ENCODE data around the gene LEMD2.

LEMD2 gene

DNA sequence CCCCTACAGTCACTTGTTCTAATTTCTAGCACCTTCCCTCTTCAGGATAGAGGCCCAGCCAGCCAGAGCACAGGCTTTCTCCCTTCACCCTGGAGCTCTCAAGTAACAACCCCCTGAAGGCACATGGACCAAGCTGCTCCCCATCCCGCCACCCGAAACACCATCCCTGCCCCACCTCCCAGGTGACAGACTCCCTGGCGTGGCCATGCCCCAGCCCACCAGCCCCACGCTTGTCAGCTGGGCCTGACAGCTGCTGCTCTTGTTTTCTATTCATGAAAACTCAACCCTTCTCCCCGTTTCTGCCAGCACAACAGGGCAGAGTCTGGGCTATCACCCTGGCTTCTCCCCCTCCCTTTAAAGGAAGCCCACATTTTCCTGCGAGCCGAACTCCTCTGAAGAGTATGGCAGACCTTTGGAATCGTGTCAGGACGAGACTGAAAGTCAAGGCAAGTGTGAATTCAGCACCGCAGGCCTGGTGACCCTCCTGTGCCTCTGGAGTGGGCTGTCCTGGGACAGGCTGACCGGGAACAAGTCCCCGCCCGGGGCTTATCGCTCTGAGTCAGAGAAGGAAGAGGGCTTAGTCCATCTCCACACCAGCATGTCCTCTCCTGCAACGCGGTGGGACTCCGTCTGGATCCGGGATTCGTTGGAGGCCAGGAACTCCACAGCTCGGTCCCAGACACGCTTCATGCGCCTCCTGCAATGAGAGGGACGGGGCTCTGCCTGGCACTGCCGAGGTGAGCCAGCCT lies 16.7 kb downstream of the LEMD2 start:
- Histone ChIP-seq H3K27ac (ENCODE audit: low read length) (peak overlapping the region; percentile 49), H3K9ac (ENCODE audit: low read length in 2 of 2) (peak overlapping the region; percentile 31 to 58), H3K27me3 (ENCODE audit: control insufficient read depth in 1 of 2, insufficient read depth in 2 of 2, low read length in 2 of 2) (no peaks in the 10 kb centered on the region), H3K4me1 (ENCODE audit: control insufficient read depth, insufficient read depth, low read length) (peaks cover 34% of the 10 kb centered on the region), H3K36me3 (ENCODE audit: control insufficient read depth in 2 of 2, insufficient read depth in 2 of 2, low read length in 2 of 2) (peaks cover 39 to 46% of the 10 kb centered on the region in 2 donors), H3K9me3 (ENCODE audit: control insufficient read depth in 2 of 2, low read length in 2 of 2) (no peaks in the 10 kb centered on the region), H3K4me3 (ENCODE audit: low read length in 2 of 2) (peak overlapping the region in 1 of 2 donors; percentile 3)

DNA sequence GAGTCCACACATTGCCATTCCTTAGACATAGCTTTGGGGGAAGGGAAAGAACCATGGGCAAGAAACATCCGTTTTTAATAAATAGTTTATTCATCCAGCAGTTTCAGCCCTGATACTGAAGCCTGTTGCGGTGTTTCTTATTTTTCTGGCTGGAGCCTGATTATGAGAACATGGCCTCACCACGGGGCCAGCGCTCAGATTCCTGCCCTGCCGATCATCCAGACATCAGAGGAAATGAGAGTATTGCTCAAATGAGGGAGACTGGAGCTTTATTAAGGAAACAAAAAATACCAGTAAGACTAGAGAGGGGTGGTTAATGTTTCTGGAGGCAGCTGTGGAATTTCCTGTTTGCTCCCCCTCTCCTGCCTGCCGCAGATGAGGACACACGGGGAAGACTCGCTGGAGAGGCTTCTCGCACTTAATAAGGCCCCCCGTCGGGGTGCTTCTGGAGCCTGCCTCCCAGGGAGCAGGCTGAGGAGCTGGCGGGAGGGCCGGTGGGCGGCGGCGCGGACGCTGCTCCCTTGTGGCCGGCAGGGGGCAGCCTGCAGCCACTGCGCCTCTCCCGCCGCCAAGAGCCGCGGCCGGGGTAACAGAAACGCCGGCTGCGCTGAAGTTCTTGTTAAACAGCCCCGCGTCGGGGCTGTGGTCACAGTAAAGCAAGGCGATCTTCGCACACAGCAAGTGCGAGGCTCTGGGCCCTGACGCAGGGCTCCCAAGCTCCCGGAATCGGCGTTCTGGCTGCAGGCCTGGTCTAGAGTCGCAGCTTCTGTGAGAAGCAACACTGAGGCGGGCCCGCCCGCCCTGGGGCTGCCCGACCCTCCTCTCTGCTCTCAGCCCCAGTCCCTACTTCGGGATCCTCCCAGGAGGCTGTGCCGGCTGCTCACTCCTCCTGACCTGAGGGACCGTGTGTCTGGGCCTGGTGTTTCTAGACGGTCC lies 17.5 kb downstream of the LEMD2 start:
- Histone ChIP-seq H3K9me3 (ENCODE audit: control insufficient read depth in 2 of 2, low read length in 2 of 2) (no peaks in the 10 kb centered on the region), H3K36me3 (ENCODE audit: control insufficient read depth in 2 of 2, insufficient read depth in 2 of 2, low read length in 2 of 2) (peaks cover 31 to 37% of the 10 kb centered on the region in 2 donors), H3K27me3 (ENCODE audit: control insufficient read depth in 1 of 2, insufficient read depth in 2 of 2, low read length in 2 of 2) (no peaks in the 10 kb centered on the region), H3K27ac (ENCODE audit: low read length) (peak overlapping the region; percentile 49), H3K4me3 (ENCODE audit: low read length in 2 of 2) (peak overlapping the region in 1 of 2 donors; percentile 22), H3K9ac (ENCODE audit: low read length in 2 of 2) (peak overlapping the region; percentile 31 to 58), H3K4me1 (ENCODE audit: control insufficient read depth, insufficient read depth, low read length) (peaks cover 34% of the 10 kb centered on the region)

DNA sequence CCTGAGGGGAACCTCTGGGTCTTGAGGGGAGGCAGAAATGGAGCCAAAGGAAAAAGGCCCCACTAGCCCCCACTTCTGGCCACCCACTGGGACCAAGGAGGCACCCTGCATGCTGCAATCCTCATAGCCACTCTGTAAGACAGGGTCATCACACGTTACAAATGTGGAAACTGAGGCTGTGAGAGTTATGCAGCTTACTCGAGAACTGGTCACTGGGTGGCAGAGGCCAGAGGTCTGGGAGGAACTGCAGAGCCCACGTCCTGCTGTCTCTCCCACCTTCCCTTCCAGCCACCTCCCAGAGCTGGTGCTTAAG lies 18.1 kb downstream of the LEMD2 start:
- Histone ChIP-seq H3K27me3 (ENCODE audit: control insufficient read depth in 1 of 2, insufficient read depth in 2 of 2, low read length in 2 of 2) (no peaks in the 10 kb centered on the region), H3K27ac (ENCODE audit: low read length) (peak overlapping the region; percentile 49), H3K4me3 (ENCODE audit: low read length in 2 of 2) (peak overlapping the region in 1 of 2 donors; percentile 22), H3K4me1 (ENCODE audit: control insufficient read depth, insufficient read depth, low read length) (peaks cover 34% of the 10 kb centered on the region), H3K36me3 (ENCODE audit: control insufficient read depth in 2 of 2, insufficient read depth in 2 of 2, low read length in 2 of 2) (peaks cover 24 to 31% of the 10 kb centered on the region in 2 donors), H3K9me3 (ENCODE audit: control insufficient read depth in 2 of 2, low read length in 2 of 2) (no peaks in the 10 kb centered on the region), H3K9ac (ENCODE audit: low read length in 2 of 2) (no peak overlapping the region)

DNA sequence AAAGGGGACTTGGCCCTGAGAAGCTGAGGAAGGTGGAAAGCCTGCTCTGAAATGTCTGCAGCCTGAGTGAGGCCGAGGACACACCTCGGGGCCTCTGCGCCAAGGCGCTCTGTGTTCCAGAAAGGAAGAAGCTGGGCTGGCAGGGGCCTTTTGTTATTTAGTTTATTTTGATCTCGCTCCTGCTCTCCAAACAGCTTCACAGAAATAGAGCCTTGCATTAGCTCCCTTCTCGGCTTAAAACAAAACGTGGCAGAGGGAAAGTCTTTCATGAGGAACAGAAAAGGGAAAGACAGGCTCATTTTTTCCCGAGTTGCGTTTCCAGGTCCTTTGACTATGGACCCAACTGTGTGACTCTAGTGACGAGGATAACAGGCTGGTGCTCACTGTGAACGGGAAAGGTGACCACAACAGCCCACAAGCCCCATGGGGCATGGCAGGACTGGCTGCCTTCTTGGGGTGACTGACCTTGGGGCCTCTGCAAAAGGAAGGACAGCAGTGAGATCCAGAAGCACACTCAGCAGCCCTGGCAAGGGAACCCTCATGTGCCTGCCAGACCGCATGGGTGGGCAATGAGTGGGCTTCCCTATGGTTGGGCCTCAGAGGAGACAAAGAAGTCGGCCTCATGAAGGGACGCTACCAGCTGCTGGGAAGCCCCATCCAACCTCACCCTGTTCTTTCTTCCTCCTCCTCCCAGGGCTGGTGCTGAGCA lies 18.7 kb downstream of the LEMD2 start:
- H3K9ac ChIP-seq (ENCODE audit: low read length in 2 of 2): peak overlapping the region in 1 of 2 donors; percentile 60
- H3K4me1 ChIP-seq (ENCODE audit: control insufficient read depth, insufficient read depth, low read length): peaks cover 34% of the 10 kb centered on the region
- no peak overlapping the region for H3K4me3 ChIP-seq (ENCODE audit: low read length in 2 of 2)
- H3K27ac ChIP-seq (ENCODE audit: low read length): peak overlapping the region; percentile 6
- H3K36me3 ChIP-seq (ENCODE audit: control insufficient read depth in 2 of 2, insufficient read depth in 2 of 2, low read length in 2 of 2): peaks cover 19 to 26% of the 10 kb centered on the region in 2 donors
- no peaks in the 10 kb centered on the region for H3K9me3 ChIP-seq (ENCODE audit: control insufficient read depth in 2 of 2, low read length in 2 of 2)
- no peaks in the 10 kb centered on the region for H3K27me3 ChIP-seq (ENCODE audit: control insufficient read depth in 1 of 2, insufficient read depth in 2 of 2, low read length in 2 of 2)

DNA sequence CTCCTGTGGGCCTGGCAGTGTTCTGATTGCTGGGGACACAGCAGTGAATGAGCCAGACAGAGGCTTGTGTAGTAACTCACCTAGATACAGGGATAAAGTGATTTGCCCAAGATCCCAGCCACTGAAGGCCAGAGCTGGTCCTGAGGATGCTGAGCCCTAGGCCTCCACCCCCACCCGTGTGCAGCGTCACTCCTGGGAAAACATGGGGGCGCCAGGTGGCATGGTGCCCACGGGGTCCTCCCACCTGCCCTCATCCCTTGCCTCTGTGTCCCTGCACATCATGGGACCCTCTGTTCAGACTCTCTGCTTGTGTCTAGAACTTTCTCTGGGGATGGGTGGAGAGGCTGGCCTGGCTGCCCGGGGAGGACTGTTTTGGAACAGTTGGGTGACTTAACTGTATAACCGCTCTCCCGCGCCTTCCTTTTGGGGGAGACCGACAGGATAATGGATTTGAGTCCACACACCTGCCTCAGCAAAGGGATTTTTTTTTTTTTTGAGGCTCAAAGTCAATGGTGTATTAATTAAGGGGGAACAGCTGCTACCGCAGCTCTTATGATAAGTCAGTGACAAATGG lies 19.6 kb downstream of the LEMD2 start:
- no peaks in the 10 kb centered on the region for H3K9me3 ChIP-seq (ENCODE audit: control insufficient read depth in 2 of 2, low read length in 2 of 2)
- peak overlapping the region; percentile 6 for H3K27ac ChIP-seq (ENCODE audit: low read length)
- H3K27me3 ChIP-seq (ENCODE audit: control insufficient read depth in 1 of 2, insufficient read depth in 2 of 2, low read length in 2 of 2): no peaks in the 10 kb centered on the region
- peaks cover 34% of the 10 kb centered on the region for H3K4me1 ChIP-seq (ENCODE audit: control insufficient read depth, insufficient read depth, low read length)
- H3K4me3 ChIP-seq (ENCODE audit: low read length in 2 of 2): no peak overlapping the region
- H3K36me3 ChIP-seq (ENCODE audit: control insufficient read depth in 2 of 2, insufficient read depth in 2 of 2, low read length in 2 of 2): peaks cover 12 to 19% of the 10 kb centered on the region in 2 donors
- peak overlapping the region in 1 of 2 donors; percentile 60 for H3K9ac ChIP-seq (ENCODE audit: low read length in 2 of 2)

DNA sequence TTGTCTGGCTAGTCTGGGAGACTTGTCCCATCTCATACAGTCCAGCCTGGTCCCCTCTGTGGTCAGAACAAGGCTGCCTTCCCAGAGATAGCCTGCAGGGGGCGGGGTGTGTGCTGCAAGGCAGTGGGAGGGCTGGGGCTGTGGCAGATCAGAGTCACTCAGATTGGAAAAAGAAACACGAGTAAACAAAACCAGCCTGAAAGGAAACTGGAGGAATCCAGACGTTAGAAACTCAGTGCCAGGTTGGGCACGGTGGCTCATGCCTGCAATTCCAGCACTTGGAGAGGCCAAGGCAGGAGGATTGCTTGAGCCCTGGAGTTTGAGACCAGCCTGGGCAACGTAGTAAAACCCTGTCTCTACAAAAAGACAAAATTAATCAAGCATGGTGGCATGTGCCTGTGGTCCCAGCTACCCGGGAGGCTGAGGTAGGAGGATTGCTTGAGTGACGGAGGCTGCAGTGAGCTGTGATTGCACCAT lies 20.2 kb downstream of the LEMD2 start:
- H3K9ac ChIP-seq (ENCODE audit: low read length in 2 of 2): no peak overlapping the region
- peaks cover 10 to 16% of the 10 kb centered on the region in 2 donors for H3K36me3 ChIP-seq (ENCODE audit: control insufficient read depth in 2 of 2, insufficient read depth in 2 of 2, low read length in 2 of 2)
- H3K9me3 ChIP-seq (ENCODE audit: control insufficient read depth in 2 of 2, low read length in 2 of 2): no peaks in the 10 kb centered on the region
- peaks cover 34% of the 10 kb centered on the region for H3K4me1 ChIP-seq (ENCODE audit: control insufficient read depth, insufficient read depth, low read length)
- H3K27ac ChIP-seq (ENCODE audit: low read length): no peak overlapping the region
- H3K4me3 ChIP-seq (ENCODE audit: low read length in 2 of 2): no peak overlapping the region
- H3K27me3 ChIP-seq (ENCODE audit: control insufficient read depth in 1 of 2, insufficient read depth in 2 of 2, low read length in 2 of 2): no peaks in the 10 kb centered on the region

DNA sequence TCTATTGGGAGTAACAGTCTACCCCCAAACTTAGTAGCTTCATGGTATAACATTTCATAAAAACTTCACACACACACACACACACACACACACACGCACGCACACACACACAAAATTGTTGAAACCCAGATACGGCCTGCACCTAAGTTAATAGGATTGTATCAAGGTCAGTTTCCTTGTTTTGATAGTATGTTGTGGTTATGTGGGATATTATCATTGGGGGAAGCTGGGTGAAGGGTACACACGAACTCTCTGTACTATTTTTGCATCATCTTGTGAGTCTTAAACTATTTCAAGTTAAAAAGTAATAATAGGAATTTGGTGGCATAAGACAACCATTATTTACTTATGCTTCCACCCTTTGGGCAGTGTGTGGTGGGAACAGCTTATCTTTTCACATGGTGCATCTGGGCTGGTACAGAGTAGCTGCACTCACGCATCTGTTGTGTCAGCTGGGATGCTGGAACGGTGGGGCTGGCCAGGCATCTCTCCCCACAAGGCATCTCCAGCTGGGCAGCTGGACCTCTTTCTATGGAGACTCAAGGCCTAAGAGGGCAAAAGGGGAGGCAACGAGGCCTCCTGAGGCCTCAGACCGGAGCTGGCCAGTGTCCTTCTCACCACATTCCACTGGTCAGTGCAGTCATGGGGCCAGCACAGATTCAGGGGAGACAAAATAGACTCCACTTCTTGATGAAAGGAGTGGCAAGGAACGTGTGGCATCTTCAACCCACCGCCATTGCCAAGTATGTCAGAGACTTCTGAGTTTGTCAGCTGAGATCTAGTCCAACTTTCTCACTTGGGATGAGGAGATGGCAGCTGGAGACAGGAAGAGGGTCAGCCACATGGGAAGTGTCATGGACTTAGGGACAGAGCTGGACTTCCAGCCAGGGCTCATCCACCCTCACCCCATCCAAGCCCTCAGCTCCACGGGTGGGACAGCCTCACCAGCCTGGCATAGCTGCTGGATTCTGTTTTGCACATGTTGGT lies 21.7 kb downstream of the LEMD2 start:
- no peaks in the 10 kb centered on the region for H3K9me3 ChIP-seq (ENCODE audit: control insufficient read depth in 2 of 2, low read length in 2 of 2)
- no peak overlapping the region for H3K27ac ChIP-seq (ENCODE audit: low read length)
- H3K4me1 ChIP-seq (ENCODE audit: control insufficient read depth, insufficient read depth, low read length): peaks cover 27% of the 10 kb centered on the region
- H3K36me3 ChIP-seq (ENCODE audit: control insufficient read depth in 2 of 2, insufficient read depth in 2 of 2, low read length in 2 of 2): peaks cover 0 to 2% of the 10 kb centered on the region in 2 donors
- H3K27me3 ChIP-seq (ENCODE audit: control insufficient read depth in 1 of 2, insufficient read depth in 2 of 2, low read length in 2 of 2): no peaks in the 10 kb centered on the region
- H3K9ac ChIP-seq (ENCODE audit: low read length in 2 of 2): no peak overlapping the region
- no peak overlapping the region for H3K4me3 ChIP-seq (ENCODE audit: low read length in 2 of 2)

DNA sequence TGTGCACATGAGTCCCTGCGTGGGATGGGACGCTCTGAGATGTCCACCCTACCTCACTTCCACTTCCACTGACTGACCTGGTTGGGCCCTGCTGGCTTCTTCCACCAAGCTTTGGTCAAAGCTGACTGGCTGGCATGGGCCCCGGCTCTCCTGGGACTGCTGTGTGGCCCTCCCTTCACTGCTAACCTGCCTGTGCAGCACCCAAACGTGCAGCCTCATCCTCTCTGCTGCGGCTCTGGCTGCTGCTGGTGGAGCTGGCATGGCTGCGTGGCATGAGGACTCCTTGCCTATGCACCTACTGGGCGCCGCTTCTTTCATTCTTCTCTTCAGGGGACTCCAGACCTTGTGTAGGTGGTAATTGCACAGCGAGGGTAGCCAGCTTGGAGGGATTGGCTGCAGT lies 23.6 kb downstream of the LEMD2 start:
- peaks cover 8% of the 10 kb centered on the region for H3K4me1 ChIP-seq (ENCODE audit: control insufficient read depth, insufficient read depth, low read length)

DNA sequence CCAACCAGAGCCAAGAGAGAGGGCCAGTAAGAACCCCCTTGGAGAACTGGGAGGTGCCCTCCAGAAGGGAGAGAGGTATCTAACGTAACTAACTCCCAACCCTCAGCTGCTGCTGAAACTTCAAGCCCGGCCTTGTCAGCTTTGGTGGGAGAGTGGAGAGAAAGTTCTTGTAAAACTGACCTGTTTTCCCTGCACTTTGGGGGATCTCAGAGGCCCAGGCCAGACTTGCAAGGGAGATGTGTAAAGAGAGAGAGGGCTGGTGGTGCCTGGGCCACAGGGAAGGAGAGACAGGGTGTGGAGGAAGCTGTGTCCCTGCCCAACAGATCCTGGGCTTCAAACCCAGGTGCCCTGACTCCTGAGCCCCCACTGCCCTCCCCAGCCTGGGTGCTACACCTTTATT lies 24.9 kb downstream of the LEMD2 start:
- no peak overlapping the region for H3K9ac ChIP-seq (ENCODE audit: low read length in 2 of 2)
- no peaks in the 10 kb centered on the region for H3K27me3 ChIP-seq (ENCODE audit: control insufficient read depth in 1 of 2, insufficient read depth in 2 of 2, low read length in 2 of 2)
- H3K4me3 ChIP-seq (ENCODE audit: low read length in 2 of 2): no peak overlapping the region
- H3K4me1 ChIP-seq (ENCODE audit: control insufficient read depth, insufficient read depth, low read length): no peaks in the 10 kb centered on the region
- H3K27ac ChIP-seq (ENCODE audit: low read length): no peak overlapping the region
- no peaks in the 10 kb centered on the region for H3K36me3 ChIP-seq (ENCODE audit: control insufficient read depth in 2 of 2, insufficient read depth in 2 of 2, low read length in 2 of 2)
- H3K9me3 ChIP-seq (ENCODE audit: control insufficient read depth in 2 of 2, low read length in 2 of 2): no peaks in the 10 kb centered on the region

More for the DNA sequence above, 23.6 kb downstream of the LEMD2 start:
- no peak overlapping the region for H3K4me3 ChIP-seq (ENCODE audit: low read length in 2 of 2)
- no peaks in the 10 kb centered on the region for H3K9me3 ChIP-seq (ENCODE audit: control insufficient read depth in 2 of 2, low read length in 2 of 2)
- H3K27me3 ChIP-seq (ENCODE audit: control insufficient read depth in 1 of 2, insufficient read depth in 2 of 2, low read length in 2 of 2): no peaks in the 10 kb centered on the region
- no peak overlapping the region for H3K27ac ChIP-seq (ENCODE audit: low read length)
- H3K9ac ChIP-seq (ENCODE audit: low read length in 2 of 2): no peak overlapping the region
- no peaks in the 10 kb centered on the region for H3K36me3 ChIP-seq (ENCODE audit: control insufficient read depth in 2 of 2, insufficient read depth in 2 of 2, low read length in 2 of 2)

Data from stomach smooth muscle (tissue), 2 donors.